ENCODE measurements around the gene NCOR1. TPM values are rescaled to one million over a fixed set of nuclear protein-coding genes. Genes with fewer than 3 reads are reported as not detected.
"Not testable (repeated sequence)": the region's sequence is repeated elsewhere in the genome, so short reads cannot be mapped to it uniquely, and the experiment has no call there.

The NCOR1 gene
- total and polyA plus RNA-seq, 2 experiments from 2014 or later, result 102 to 132 TPM

DNA sequence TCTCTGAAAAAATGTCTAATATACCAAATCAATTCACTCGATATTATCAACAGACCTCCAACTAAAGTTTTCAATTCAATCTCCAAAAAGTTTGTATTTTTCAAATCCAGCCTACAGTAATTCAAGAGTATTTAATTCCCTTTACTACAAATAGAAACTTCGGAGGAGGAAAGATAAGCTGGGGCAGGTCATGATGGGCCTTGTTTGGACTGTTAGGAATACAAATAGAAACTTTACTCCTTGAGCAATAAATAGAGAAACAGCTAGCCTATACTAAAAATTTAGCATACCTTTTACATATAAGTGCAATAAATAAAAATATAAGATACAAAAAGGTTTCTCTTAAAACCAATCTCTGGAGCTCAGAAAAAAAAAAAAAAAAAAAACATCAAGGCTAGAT lies 98.2 kb downstream of the NCOR1 start:
- Histone ChIP-seq H3K9me2 (ENCODE audit: insufficient read depth) (no peaks in the 10 kb centered on the region), H3K27ac (ENCODE audit: low read depth) (no peak overlapping the region), H3K4me2 (no peak overlapping the region), H3K79me2 (replicated peaks; ENCODE audit: insufficient read depth) (0 out of 2 replicates have a peak, but pooled peaks cover 3% of the 10 kb centered on the region), H3F3A (replicated peaks; ENCODE audit: low read depth) (no peaks in the 10 kb centered on the region), H3K4me1 (ENCODE audit: insufficient read depth) (no peaks in the 10 kb centered on the region), H3K27me3 (ENCODE audit: insufficient read depth) (no peaks in the 10 kb centered on the region), H4K20me1 (replicated peaks; ENCODE audit: insufficient read depth) (no peaks in the 10 kb centered on the region), H2AFZ (no peak overlapping the region), H3K4me3 (no peak overlapping the region), H3K36me3 (ENCODE audit: insufficient read depth) (peaks cover 58% of the 10 kb centered on the region)
- ATAC-seq (no peak), DNase-seq (ENCODE audit: low spot score) (no peak)
- H3K27ac Mint-ChIP-seq, result no peak overlapping the region
- TF ChIP-seq NANOG (IDR thresholded peaks at IDR 0.05; ENCODE audit: borderline replicate concordance) (no peak), EZH2phosphoT487 (IDR thresholded peaks at IDR 0.05; ENCODE audit: unreplicated experiment) (no peak), EZH2 (IDR thresholded peaks at IDR 0.05; ENCODE audit: low read depth, unreplicated experiment) (no peak), JUNB (IDR thresholded peaks at IDR 0.05; ENCODE audit: unreplicated experiment) (no peak), CREB1 (CRISPR knock-in tag; IDR thresholded peaks at IDR 0.05; ENCODE audit: low read depth) (no peak), POLR2AphosphoS5 (IDR thresholded peaks at IDR 0.05; ENCODE audit: low read depth) (no peak), STAT1 (IDR thresholded peaks at IDR 0.05; ENCODE audit: unreplicated experiment) (no peak), ZNF462 (CRISPR knock-in tag; IDR thresholded peaks at IDR 0.05) (no peak), ZNF114 (CRISPR knock-in tag; IDR thresholded peaks at IDR 0.05) (no peak), ZNF331 (CRISPR knock-in tag; IDR thresholded peaks at IDR 0.05; ENCODE audit: low read depth) (no peak)
- TF ChIP-seq, protein P1, sequence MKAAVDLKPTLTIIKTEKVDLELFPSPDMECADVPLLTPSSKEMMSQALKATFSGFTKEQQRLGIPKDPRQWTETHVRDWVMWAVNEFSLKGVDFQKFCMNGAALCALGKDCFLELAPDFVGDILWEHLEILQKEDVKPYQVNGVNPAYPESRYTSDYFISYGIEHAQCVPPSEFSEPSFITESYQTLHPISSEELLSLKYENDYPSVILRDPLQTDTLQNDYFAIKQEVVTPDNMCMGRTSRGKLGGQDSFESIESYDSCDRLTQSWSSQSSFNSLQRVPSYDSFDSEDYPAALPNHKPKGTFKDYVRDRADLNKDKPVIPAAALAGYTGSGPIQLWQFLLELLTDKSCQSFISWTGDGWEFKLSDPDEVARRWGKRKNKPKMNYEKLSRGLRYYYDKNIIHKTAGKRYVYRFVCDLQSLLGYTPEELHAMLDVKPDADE (IDR thresholded peaks at IDR 0.05), result no peak
- TF ChIP-seq, protein P2, sequence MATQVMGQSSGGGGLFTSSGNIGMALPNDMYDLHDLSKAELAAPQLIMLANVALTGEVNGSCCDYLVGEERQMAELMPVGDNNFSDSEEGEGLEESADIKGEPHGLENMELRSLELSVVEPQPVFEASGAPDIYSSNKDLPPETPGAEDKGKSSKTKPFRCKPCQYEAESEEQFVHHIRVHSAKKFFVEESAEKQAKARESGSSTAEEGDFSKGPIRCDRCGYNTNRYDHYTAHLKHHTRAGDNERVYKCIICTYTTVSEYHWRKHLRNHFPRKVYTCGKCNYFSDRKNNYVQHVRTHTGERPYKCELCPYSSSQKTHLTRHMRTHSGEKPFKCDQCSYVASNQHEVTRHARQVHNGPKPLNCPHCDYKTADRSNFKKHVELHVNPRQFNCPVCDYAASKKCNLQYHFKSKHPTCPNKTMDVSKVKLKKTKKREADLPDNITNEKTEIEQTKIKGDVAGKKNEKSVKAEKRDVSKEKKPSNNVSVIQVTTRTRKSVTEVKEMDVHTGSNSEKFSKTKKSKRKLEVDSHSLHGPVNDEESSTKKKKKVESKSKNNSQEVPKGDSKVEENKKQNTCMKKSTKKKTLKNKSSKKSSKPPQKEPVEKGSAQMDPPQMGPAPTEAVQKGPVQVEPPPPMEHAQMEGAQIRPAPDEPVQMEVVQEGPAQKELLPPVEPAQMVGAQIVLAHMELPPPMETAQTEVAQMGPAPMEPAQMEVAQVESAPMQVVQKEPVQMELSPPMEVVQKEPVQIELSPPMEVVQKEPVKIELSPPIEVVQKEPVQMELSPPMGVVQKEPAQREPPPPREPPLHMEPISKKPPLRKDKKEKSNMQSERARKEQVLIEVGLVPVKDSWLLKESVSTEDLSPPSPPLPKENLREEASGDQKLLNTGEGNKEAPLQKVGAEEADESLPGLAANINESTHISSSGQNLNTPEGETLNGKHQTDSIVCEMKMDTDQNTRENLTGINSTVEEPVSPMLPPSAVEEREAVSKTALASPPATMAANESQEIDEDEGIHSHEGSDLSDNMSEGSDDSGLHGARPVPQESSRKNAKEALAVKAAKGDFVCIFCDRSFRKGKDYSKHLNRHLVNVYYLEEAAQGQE (IDR thresholded peaks at IDR 0.05; ENCODE audit: unreplicated experiment), result no peak
- H3K36me3 Mint-ChIP-seq (ENCODE audit: low read depth), result peaks cover 86% of the 10 kb centered on the region
- H3K27me3 Mint-ChIP-seq (ENCODE audit: insufficient read depth, low read depth, poor library complexity), result peaks cover 3% of the 10 kb centered on the region
- peaks cover 36% of the 10 kb centered on the region for H3K9me3 Mint-ChIP-seq
- no peak overlapping the region for H3K4me3 Mint-ChIP-seq
- H3K4me1 Mint-ChIP-seq, result no peaks in the 10 kb centered on the region

- not testable (repeated sequence) for H3K4me3 Mint-ChIP-seq; H3K27me3 Mint-ChIP-seq (ENCODE audit: insufficient read depth, low read depth, poor library complexity); H3K9me2 ChIP-seq (ENCODE audit: insufficient read depth); H3K4me3 ChIP-seq; H2AFZ ChIP-seq; H3K4me1 ChIP-seq (ENCODE audit: insufficient read depth); DNase-seq (ENCODE audit: low spot score); H3K27ac ChIP-seq (ENCODE audit: low read depth); H3K4me1 Mint-ChIP-seq; H3F3A ChIP-seq (replicated peaks; ENCODE audit: low read depth); H3K4me2 ChIP-seq; H4K20me1 ChIP-seq (replicated peaks; ENCODE audit: insufficient read depth); ATAC-seq; H3K27me3 ChIP-seq (ENCODE audit: insufficient read depth); H3K27ac Mint-ChIP-seq; H3K79me2 ChIP-seq (replicated peaks; ENCODE audit: insufficient read depth)
- Mint-ChIP-seq H3K36me3 (ENCODE audit: low read depth) (peaks cover 77% of the 10 kb centered on the region), H3K9me3 (peaks cover 36% of the 10 kb centered on the region)
- peaks cover 54% of the 10 kb centered on the region for H3K36me3 ChIP-seq (ENCODE audit: insufficient read depth)
Measured at GRCh38 chr17:16115077-16115698, 100.1 kb downstream of the NCOR1 start.

Data from GM23338 (cell line).